Measurements from ENCODE around the gene SLC7A9.

The SLC7A9 gene

GRCh38 chr19:32908641-32909190 is 39.1 kb upstream of the SLC7A9 start:
- Histone ChIP-seq H3K4me1 (ENCODE audit: insufficient read depth, low read length, severe bottlenecking) (no peaks in the 10 kb centered on the region), H3K27me3 (ENCODE audit: insufficient read depth, low read length) (no peaks in the 10 kb centered on the region), H4K20me1 (ENCODE audit: insufficient read depth, low read length) (no peaks in the 10 kb centered on the region), H3F3A (ENCODE audit: insufficient read depth, low read length) (no peaks in the 10 kb centered on the region), H3K9me2 (ENCODE audit: low read depth, low read length) (no peaks in the 10 kb centered on the region), H3K27ac (ENCODE audit: low read depth, low read length, poor library complexity, severe bottlenecking) (no peak overlapping the region), H3K4me2 (ENCODE audit: low read length) (no peak overlapping the region), H3K4me3 (ENCODE audit: low read depth, low read length, poor library complexity, severe bottlenecking) (no peak overlapping the region), H2AFZ (ENCODE audit: low read length) (no peak overlapping the region), H3K79me2 (ENCODE audit: insufficient read depth, low read length) (no peaks in the 10 kb centered on the region), H3K36me3 (ENCODE audit: insufficient read depth, low read length) (no peaks in the 10 kb centered on the region), H3K9me3 (ENCODE audit: low read length) (no peaks in the 10 kb centered on the region), H3K9ac (ENCODE audit: low read length) (no peak overlapping the region)
- no peak for TF ChIP-seq EZH2 (IDR thresholded peaks at IDR 0.05; ENCODE audit: borderline replicate concordance, low read length)
- TF ChIP-seq, protein P1, sequence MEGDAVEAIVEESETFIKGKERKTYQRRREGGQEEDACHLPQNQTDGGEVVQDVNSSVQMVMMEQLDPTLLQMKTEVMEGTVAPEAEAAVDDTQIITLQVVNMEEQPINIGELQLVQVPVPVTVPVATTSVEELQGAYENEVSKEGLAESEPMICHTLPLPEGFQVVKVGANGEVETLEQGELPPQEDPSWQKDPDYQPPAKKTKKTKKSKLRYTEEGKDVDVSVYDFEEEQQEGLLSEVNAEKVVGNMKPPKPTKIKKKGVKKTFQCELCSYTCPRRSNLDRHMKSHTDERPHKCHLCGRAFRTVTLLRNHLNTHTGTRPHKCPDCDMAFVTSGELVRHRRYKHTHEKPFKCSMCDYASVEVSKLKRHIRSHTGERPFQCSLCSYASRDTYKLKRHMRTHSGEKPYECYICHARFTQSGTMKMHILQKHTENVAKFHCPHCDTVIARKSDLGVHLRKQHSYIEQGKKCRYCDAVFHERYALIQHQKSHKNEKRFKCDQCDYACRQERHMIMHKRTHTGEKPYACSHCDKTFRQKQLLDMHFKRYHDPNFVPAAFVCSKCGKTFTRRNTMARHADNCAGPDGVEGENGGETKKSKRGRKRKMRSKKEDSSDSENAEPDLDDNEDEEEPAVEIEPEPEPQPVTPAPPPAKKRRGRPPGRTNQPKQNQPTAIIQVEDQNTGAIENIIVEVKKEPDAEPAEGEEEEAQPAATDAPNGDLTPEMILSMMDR (IDR thresholded peaks at IDR 0.05; ENCODE audit: low read length) = no peak

GRCh38 chr19:32902448-32902847 is 32.9 kb upstream of the SLC7A9 start:
- Histone ChIP-seq H3K4me1 (ENCODE audit: insufficient read depth, low read length, severe bottlenecking) (no peaks in the 10 kb centered on the region), H4K20me1 (ENCODE audit: insufficient read depth, low read length) (no peaks in the 10 kb centered on the region), H3K9ac (ENCODE audit: low read length) (no peak overlapping the region), H3K27ac (ENCODE audit: low read depth, low read length, poor library complexity, severe bottlenecking) (no peak overlapping the region), H3K9me3 (ENCODE audit: low read length) (no peaks in the 10 kb centered on the region), H3K36me3 (ENCODE audit: insufficient read depth, low read length) (no peaks in the 10 kb centered on the region), H3K27me3 (ENCODE audit: insufficient read depth, low read length) (no peaks in the 10 kb centered on the region), H3F3A (ENCODE audit: insufficient read depth, low read length) (no peaks in the 10 kb centered on the region), H3K9me2 (ENCODE audit: low read depth, low read length) (no peaks in the 10 kb centered on the region), H3K79me2 (ENCODE audit: insufficient read depth, low read length) (no peaks in the 10 kb centered on the region), H2AFZ (ENCODE audit: low read length) (no peak overlapping the region), H3K4me3 (ENCODE audit: low read depth, low read length, poor library complexity, severe bottlenecking) (no peak overlapping the region), H3K4me2 (ENCODE audit: low read length) (no peak overlapping the region)
- TF ChIP-seq, protein P1 (IDR thresholded peaks at IDR 0.05; ENCODE audit: low read length) = no peak

DNA sequence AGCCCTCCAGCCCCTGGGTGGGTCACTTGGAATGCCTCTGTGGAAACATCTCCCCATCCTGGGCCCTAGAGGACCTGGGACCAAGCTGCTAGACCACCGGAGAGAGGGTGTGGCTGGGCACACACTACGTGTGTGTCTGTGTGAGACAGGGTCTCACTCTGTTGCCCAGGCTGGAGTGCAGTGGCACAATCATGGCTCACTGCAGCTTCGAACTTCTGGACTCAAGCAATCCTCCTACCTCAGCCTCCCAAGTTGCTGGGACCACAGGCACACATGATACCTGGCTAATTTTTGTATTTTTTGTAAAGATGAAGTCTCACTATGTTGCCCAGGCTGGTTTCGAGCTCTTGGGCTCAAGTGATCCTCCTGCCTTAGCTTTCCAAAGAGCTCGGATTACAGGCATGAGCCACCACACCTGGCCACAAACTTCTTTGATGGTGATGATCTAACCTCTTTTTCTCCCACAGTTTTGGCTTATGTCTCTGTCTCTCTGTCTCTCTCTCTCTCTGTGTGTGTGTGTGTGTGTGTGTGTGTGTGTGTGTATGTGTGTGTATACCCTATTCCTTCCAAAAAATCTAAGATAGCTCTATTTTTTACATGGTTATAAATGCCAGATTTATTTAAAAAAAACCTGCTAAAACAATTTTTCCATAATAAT is 32.1 kb upstream of the SLC7A9 start:
- H4K20me1 ChIP-seq (ENCODE audit: insufficient read depth, low read length) = no peaks in the 10 kb centered on the region
- H3K9ac ChIP-seq (ENCODE audit: low read length) = no peak overlapping the region
- no peak overlapping the region for H3K27ac ChIP-seq (ENCODE audit: low read depth, low read length, poor library complexity, severe bottlenecking)
- no peak for TF ChIP-seq EZH2 (IDR thresholded peaks at IDR 0.05; ENCODE audit: borderline replicate concordance, low read length)
- TF ChIP-seq, protein P1 (IDR thresholded peaks at IDR 0.05; ENCODE audit: low read length) = no peak
- H3F3A ChIP-seq (ENCODE audit: insufficient read depth, low read length) = no peaks in the 10 kb centered on the region
- H3K4me2 ChIP-seq (ENCODE audit: low read length) = no peak overlapping the region
- no peaks in the 10 kb centered on the region for H3K9me2 ChIP-seq (ENCODE audit: low read depth, low read length)
- H3K36me3 ChIP-seq (ENCODE audit: insufficient read depth, low read length) = no peaks in the 10 kb centered on the region
- H3K79me2 ChIP-seq (ENCODE audit: insufficient read depth, low read length) = no peaks in the 10 kb centered on the region
- no peak overlapping the region for H2AFZ ChIP-seq (ENCODE audit: low read length)
- no peaks in the 10 kb centered on the region for H3K4me1 ChIP-seq (ENCODE audit: insufficient read depth, low read length, severe bottlenecking)
- H3K27me3 ChIP-seq (ENCODE audit: insufficient read depth, low read length) = no peaks in the 10 kb centered on the region
- no peaks in the 10 kb centered on the region for H3K9me3 ChIP-seq (ENCODE audit: low read length)
- H3K4me3 ChIP-seq (ENCODE audit: low read depth, low read length, poor library complexity, severe bottlenecking) = no peak overlapping the region

Data from OCI-LY1 (cell line).